OCI-LY3 (cell line): ENCODE measurements around the gene INHBE.
A peak's percentile ranks its signal among the peaks of the same experiment; 100 is the strongest.

Experiments used
- H2AFZ ChIP-seq: fragments of 200-600, 300-600 bp; shearing (Covaris generic); 2 replicates; pipeline ENCODE4 v1.6.0; 2014; ENCODE audit warnings: antibody characterized with exemption, low read depth, low read length
- H3K27ac ChIP-seq: fragments of 200-600, 300-600 bp; sonication (generic); 2 replicates; pipeline ENCODE4 v1.5.1; 2014; ENCODE audit warnings: mild to moderate bottlenecking, low read length, moderate library complexity, mixed read lengths
- H3K27me3 ChIP-seq: fragments of 200-600, 300-600 bp; sonication (generic); 2 replicates; pipeline ENCODE4 v1.6.1; 2014; ENCODE audit warnings: low read depth, low read length, mixed read lengths
- H3K36me3 ChIP-seq: fragments of 200-600, 300-600 bp; sonication (generic); replicated peaks from 2 replicates; pipeline ENCODE3; 2014; ENCODE audit warnings: low read depth, low read length, mixed read lengths
- H3K4me1 ChIP-seq: fragments of 300-600, 200-600 bp; sonication (generic); 2 replicates; pipeline ENCODE4 v1.6.1; 2014; ENCODE audit warnings: low read length, mixed read lengths
- H3K4me2 ChIP-seq: fragments of 200-600, 300-600 bp; sonication (generic); 2 replicates; pipeline ENCODE4 v1.6.1; 2014; ENCODE audit warnings: low read length, mixed read lengths
- H3K4me3 ChIP-seq: fragments of 300-600, 200-600 bp; sonication (generic); 2 replicates; pipeline ENCODE4 v1.5.1; 2014; ENCODE audit warnings: antibody characterized with exemption, mild to moderate bottlenecking, low read length, moderate library complexity
- H3K79me2 ChIP-seq: fragments of 300-600, 200-600 bp; shearing (Covaris generic); 2 replicates; pipeline ENCODE4 v1.6.1; 2014; ENCODE audit warnings: mild to moderate bottlenecking, low read length, mixed read lengths
- H3K9ac ChIP-seq: fragments of 300-600, 200-600 bp; shearing (Covaris generic); 2 replicates; pipeline ENCODE4 v1.6.0; 2014; ENCODE audit warnings: mild to moderate bottlenecking, low read length, moderate library complexity
- H3K9me3 ChIP-seq: fragments of 200-600, 300-600 bp; shearing (Covaris generic); 2 replicates; pipeline ENCODE4 v1.6.1; 2014; ENCODE audit warnings: low read length, mixed read lengths; ENCODE audit not compliant: insufficient read depth
- H4K20me1 ChIP-seq: fragments of 200-600, 300-600 bp; sonication (generic); 2 replicates; pipeline ENCODE4 v1.6.1; 2016; ENCODE audit warnings: low read length, mixed read lengths; ENCODE audit not compliant: insufficient read depth
- EZH2phosphoT487 ChIP-seq: fragments of 200-600 bp; shearing (Covaris generic); IDR thresholded peaks from 2 replicates; pipeline ENCODE4 v1.6.1; 2018; ENCODE audit warnings: antibody characterized with exemption, mixed run types, low read depth
- TF ChIP-seq, protein P1 (sequence below): fragments of 200-600, 300-600 bp; sonication (generic); IDR thresholded peaks from 2 replicates; pipeline ENCODE4 v1.5.1; 2014; ENCODE audit warnings: antibody characterized with exemption, low read length, low read depth

INHBE gene

DNA sequence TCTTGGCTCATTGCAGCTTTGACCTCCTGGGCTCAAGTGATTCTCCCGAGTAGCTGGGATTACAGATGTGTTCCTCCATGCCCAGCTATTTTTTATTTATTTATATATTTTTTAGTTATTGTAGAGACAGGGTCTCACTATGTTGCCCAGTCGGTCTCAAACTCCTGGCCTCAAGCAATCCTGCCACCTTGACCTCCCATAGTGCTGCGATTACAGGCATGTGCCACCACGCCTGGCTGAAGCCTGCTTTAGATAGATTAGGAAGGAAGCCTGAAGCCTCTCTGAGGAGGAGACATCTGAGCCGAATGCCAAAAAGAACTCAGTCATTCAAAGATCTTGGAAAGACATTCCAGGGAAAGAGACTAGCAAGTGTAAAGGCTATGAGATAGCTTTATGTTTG lies 10.4 kb upstream of the INHBE start:
- no peak for TF ChIP-seq EZH2phosphoT487
- TF ChIP-seq, protein P1, sequence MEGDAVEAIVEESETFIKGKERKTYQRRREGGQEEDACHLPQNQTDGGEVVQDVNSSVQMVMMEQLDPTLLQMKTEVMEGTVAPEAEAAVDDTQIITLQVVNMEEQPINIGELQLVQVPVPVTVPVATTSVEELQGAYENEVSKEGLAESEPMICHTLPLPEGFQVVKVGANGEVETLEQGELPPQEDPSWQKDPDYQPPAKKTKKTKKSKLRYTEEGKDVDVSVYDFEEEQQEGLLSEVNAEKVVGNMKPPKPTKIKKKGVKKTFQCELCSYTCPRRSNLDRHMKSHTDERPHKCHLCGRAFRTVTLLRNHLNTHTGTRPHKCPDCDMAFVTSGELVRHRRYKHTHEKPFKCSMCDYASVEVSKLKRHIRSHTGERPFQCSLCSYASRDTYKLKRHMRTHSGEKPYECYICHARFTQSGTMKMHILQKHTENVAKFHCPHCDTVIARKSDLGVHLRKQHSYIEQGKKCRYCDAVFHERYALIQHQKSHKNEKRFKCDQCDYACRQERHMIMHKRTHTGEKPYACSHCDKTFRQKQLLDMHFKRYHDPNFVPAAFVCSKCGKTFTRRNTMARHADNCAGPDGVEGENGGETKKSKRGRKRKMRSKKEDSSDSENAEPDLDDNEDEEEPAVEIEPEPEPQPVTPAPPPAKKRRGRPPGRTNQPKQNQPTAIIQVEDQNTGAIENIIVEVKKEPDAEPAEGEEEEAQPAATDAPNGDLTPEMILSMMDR, result no peak
- H3K9me3 ChIP-seq, result no peaks in the 10 kb centered on the region
- H3K4me2 ChIP-seq, result no peak overlapping the region
- H3K36me3 ChIP-seq, result no peaks in the 10 kb centered on the region
- H3K4me3 ChIP-seq, result no peak overlapping the region
- peaks cover 7% of the 10 kb centered on the region for H3K4me1 ChIP-seq
- no peak overlapping the region for H3K27ac ChIP-seq
- H4K20me1 ChIP-seq, result no peaks in the 10 kb centered on the region
- H3K9ac ChIP-seq, result no peak overlapping the region
- H3K79me2 ChIP-seq, result no peaks in the 10 kb centered on the region
- H3K27me3 ChIP-seq, result no peaks in the 10 kb centered on the region
- H2AFZ ChIP-seq, result 0 out of 2 replicates have a peak overlapping the region, but pooled peaks have one; percentile 37

DNA sequence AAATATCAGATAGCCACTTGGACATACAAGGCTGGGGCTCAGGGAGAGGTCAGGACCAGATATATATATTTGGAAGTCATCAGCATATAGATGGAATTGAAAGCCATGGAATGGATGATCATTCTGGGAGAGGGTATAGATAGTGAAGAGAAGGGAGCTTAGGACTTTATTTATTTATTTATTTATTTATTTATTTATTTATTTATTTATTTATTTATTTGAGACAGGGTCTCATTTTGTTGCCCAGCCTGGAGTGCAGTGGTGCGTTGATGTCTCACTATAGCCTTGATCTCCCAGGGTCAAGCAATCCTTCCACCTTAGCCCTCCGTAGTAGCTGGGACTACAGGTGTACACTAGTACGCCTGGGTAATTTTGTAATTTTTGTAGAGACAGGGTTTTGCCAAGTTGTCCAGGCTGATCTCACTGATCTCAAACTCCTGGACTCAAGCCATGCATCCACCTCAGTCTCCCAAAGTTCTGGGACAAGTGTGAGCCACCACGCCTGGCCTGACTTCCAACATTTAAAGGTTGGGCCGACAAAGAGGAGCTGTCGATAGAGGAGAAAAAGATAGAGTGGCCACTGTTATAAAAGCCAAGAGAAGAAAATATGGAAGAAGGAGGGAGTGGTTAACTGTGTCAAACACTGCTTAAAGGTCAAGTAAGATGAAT lies 8.7 kb upstream of the INHBE start:
- Histone ChIP-seq H3K9me3 (no peaks in the 10 kb centered on the region), H3K4me2 (no peak overlapping the region), H4K20me1 (no peaks in the 10 kb centered on the region), H3K9ac (no peak overlapping the region), H3K79me2 (no peaks in the 10 kb centered on the region), H3K27ac (no peak overlapping the region), H2AFZ (no peak overlapping the region), H3K4me3 (no peak overlapping the region), H3K27me3 (no peaks in the 10 kb centered on the region), H3K36me3 (no peaks in the 10 kb centered on the region), H3K4me1 (peaks cover 7% of the 10 kb centered on the region)
- TF ChIP-seq, protein P1, result no peak

DNA sequence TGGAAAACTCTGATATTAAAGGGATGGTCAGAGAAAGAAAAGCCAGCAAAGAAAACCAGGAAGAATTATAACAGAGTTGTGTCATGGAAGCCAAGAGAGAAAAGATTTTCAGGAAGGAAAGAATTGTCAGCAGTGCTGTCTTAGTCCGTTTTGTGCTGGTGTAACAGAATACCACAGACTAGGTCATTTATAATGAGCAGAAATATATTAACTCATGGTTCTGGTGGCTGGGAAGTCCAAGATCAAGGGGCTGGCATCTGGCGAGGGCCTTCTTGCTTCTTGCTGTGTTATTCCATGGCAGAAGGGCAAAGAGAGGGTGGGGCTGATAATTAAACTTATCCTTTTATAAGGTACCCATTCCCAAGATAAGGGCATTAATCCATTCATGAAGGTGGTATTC lies 6.4 kb upstream of the INHBE start:
- H3K9me3 ChIP-seq, result no peaks in the 10 kb centered on the region
- no peaks in the 10 kb centered on the region for H3K27me3 ChIP-seq
- H3K27ac ChIP-seq, result no peak overlapping the region
- H4K20me1 ChIP-seq, result no peaks in the 10 kb centered on the region
- H2AFZ ChIP-seq, result no peak overlapping the region
- no peak overlapping the region for H3K4me2 ChIP-seq
- TF ChIP-seq, protein P1, result no peak
- TF ChIP-seq EZH2phosphoT487, result no peak
- no peak overlapping the region for H3K4me3 ChIP-seq
- H3K4me1 ChIP-seq, result peaks cover 16% of the 10 kb centered on the region
- no peak overlapping the region for H3K9ac ChIP-seq
- no peaks in the 10 kb centered on the region for H3K79me2 ChIP-seq
- H3K36me3 ChIP-seq, result no peaks in the 10 kb centered on the region

DNA sequence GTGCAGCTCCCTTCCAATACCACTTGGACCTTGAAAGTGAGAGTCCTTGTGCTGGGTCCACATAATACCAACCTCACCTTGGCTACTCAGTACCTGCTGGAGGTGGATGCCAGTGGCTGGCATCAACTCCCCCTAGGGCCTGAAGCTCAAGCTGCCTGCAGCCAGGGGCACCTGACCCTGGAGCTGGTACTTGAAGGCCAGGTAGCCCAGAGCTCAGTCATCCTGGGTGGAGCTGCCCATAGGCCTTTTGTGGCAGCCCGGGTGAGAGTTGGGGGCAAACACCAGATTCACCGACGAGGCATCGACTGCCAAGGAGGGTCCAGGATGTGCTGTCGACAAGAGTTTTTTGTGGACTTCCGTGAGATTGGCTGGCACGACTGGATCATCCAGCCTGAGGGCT lies 5.7 kb upstream of the INHBE start:
- TF ChIP-seq, protein P1, result no peak
- no peak for TF ChIP-seq EZH2phosphoT487
- Histone ChIP-seq H3K4me2 (no peak overlapping the region), H3K27me3 (no peaks in the 10 kb centered on the region), H4K20me1 (no peaks in the 10 kb centered on the region), H2AFZ (no peak overlapping the region), H3K36me3 (no peaks in the 10 kb centered on the region), H3K9me3 (no peaks in the 10 kb centered on the region), H3K4me3 (no peak overlapping the region), H3K4me1 (peaks cover 17% of the 10 kb centered on the region), H3K79me2 (no peaks in the 10 kb centered on the region), H3K9ac (no peak overlapping the region), H3K27ac (no peak overlapping the region)
